Measurements from ENCODE around the gene CHD2.

The CHD2 gene

GRCh38 chr15:92971713-92972112 is 71.6 kb downstream of the CHD2 start:
- Histone ChIP-seq H2AFZ (ENCODE audit: low read depth, low read length) (no peak overlapping the region), H3K4me3 (ENCODE audit: low read length) (no peak overlapping the region), H3K27me3 (ENCODE audit: insufficient read depth, low read length) (no peaks in the 10 kb centered on the region), H3K36me3 (ENCODE audit: insufficient read depth, low read length) (peaks cover 93% of the 10 kb centered on the region), H3K9me3 (ENCODE audit: low read length) (no peaks in the 10 kb centered on the region), H3K4me1 (ENCODE audit: insufficient read depth, low read length) (no peaks in the 10 kb centered on the region)

GRCh38 chr15:92974183-92974915 is 74.2 kb downstream of the CHD2 start:
- H3K36me3 ChIP-seq (ENCODE audit: insufficient read depth, low read length): peaks cover 91% of the 10 kb centered on the region
- H3K4me3 ChIP-seq (ENCODE audit: low read length): no peak overlapping the region
- H2AFZ ChIP-seq (ENCODE audit: low read depth, low read length): no peak overlapping the region
- no peaks in the 10 kb centered on the region for H3K4me1 ChIP-seq (ENCODE audit: insufficient read depth, low read length)
- H3K9me3 ChIP-seq (ENCODE audit: low read length): no peaks in the 10 kb centered on the region
- no peaks in the 10 kb centered on the region for H3K27me3 ChIP-seq (ENCODE audit: insufficient read depth, low read length)

GRCh38 chr15:92979011-92979701 is 79.0 kb downstream of the CHD2 start:
- Histone ChIP-seq H3K4me3 (ENCODE audit: low read length) (no peak overlapping the region), H3K36me3 (ENCODE audit: insufficient read depth, low read length) (peaks cover 93% of the 10 kb centered on the region), H3K9me3 (ENCODE audit: low read length) (no peaks in the 10 kb centered on the region), H3K4me1 (ENCODE audit: insufficient read depth, low read length) (no peaks in the 10 kb centered on the region), H3K27me3 (ENCODE audit: insufficient read depth, low read length) (no peaks in the 10 kb centered on the region), H2AFZ (ENCODE audit: low read depth, low read length) (no peak overlapping the region)

- H2AFZ ChIP-seq (ENCODE audit: low read depth, low read length): no peak overlapping the region
- no peak overlapping the region for H3K4me3 ChIP-seq (ENCODE audit: low read length)
- peaks cover 93% of the 10 kb centered on the region for H3K36me3 ChIP-seq (ENCODE audit: insufficient read depth, low read length)
- no peaks in the 10 kb centered on the region for H3K27me3 ChIP-seq (ENCODE audit: insufficient read depth, low read length)
- no peaks in the 10 kb centered on the region for H3K4me1 ChIP-seq (ENCODE audit: insufficient read depth, low read length)
- H3K9me3 ChIP-seq (ENCODE audit: low read length): no peaks in the 10 kb centered on the region
Observed at GRCh38 chr15:92981333-92981732, 81.2 kb downstream of the CHD2 start.

- Histone ChIP-seq H3K27me3 (ENCODE audit: insufficient read depth, low read length) (no peaks in the 10 kb centered on the region), H3K36me3 (ENCODE audit: insufficient read depth, low read length) (peaks cover 90% of the 10 kb centered on the region), H3K9me3 (ENCODE audit: low read length) (no peaks in the 10 kb centered on the region), H3K4me3 (ENCODE audit: low read length) (no peak overlapping the region), H2AFZ (ENCODE audit: low read depth, low read length) (no peak overlapping the region), H3K4me1 (ENCODE audit: insufficient read depth, low read length) (peaks cover under 1% of the 10 kb centered on the region)
Observed at GRCh38 chr15:92984161-92984560, 84.0 kb downstream of the CHD2 start.

- Histone ChIP-seq H3K36me3 (ENCODE audit: insufficient read depth, low read length) (peaks cover 92% of the 10 kb centered on the region), H3K9me3 (ENCODE audit: low read length) (no peaks in the 10 kb centered on the region), H3K4me3 (ENCODE audit: low read length) (no peak overlapping the region), H3K27me3 (ENCODE audit: insufficient read depth, low read length) (no peaks in the 10 kb centered on the region), H3K4me1 (ENCODE audit: insufficient read depth, low read length) (peaks cover 17% of the 10 kb centered on the region), H2AFZ (ENCODE audit: low read depth, low read length) (no peak overlapping the region)
Observed at GRCh38 chr15:92989470-92989869, 89.3 kb downstream of the CHD2 start.

GRCh38 chr15:92990031-92990430 is 89.9 kb downstream of the CHD2 start:
- no peak overlapping the region for H3K4me3 ChIP-seq (ENCODE audit: low read length)
- no peaks in the 10 kb centered on the region for H3K9me3 ChIP-seq (ENCODE audit: low read length)
- H3K4me1 ChIP-seq (ENCODE audit: insufficient read depth, low read length): peaks cover 17% of the 10 kb centered on the region
- peaks cover 92% of the 10 kb centered on the region for H3K36me3 ChIP-seq (ENCODE audit: insufficient read depth, low read length)
- no peaks in the 10 kb centered on the region for H3K27me3 ChIP-seq (ENCODE audit: insufficient read depth, low read length)
- no peak overlapping the region for H2AFZ ChIP-seq (ENCODE audit: low read depth, low read length)

GRCh38 chr15:92992720-92993119 is 92.6 kb downstream of the CHD2 start:
- H3K4me1 ChIP-seq (ENCODE audit: insufficient read depth, low read length): peaks cover 17% of the 10 kb centered on the region
- H3K36me3 ChIP-seq (ENCODE audit: insufficient read depth, low read length): peaks cover 94% of the 10 kb centered on the region
- H3K27me3 ChIP-seq (ENCODE audit: insufficient read depth, low read length): no peaks in the 10 kb centered on the region
- H3K9me3 ChIP-seq (ENCODE audit: low read length): no peaks in the 10 kb centered on the region
- no peak overlapping the region for H2AFZ ChIP-seq (ENCODE audit: low read depth, low read length)
- H3K4me3 ChIP-seq (ENCODE audit: low read length): no peak overlapping the region

GRCh38 chr15:92997821-92998220 is 97.7 kb downstream of the CHD2 start:
- no peak overlapping the region for H3K4me3 ChIP-seq (ENCODE audit: low read length)
- H2AFZ ChIP-seq (ENCODE audit: low read depth, low read length): no peak overlapping the region
- H3K9me3 ChIP-seq (ENCODE audit: low read length): no peaks in the 10 kb centered on the region
- H3K4me1 ChIP-seq (ENCODE audit: insufficient read depth, low read length): no peaks in the 10 kb centered on the region
- peaks cover 94% of the 10 kb centered on the region for H3K36me3 ChIP-seq (ENCODE audit: insufficient read depth, low read length)
- no peaks in the 10 kb centered on the region for H3K27me3 ChIP-seq (ENCODE audit: insufficient read depth, low read length)

- no peak overlapping the region for H3K4me3 ChIP-seq (ENCODE audit: low read length)
- H2AFZ ChIP-seq (ENCODE audit: low read depth, low read length): no peak overlapping the region
- no peaks in the 10 kb centered on the region for H3K4me1 ChIP-seq (ENCODE audit: insufficient read depth, low read length)
- H3K27me3 ChIP-seq (ENCODE audit: insufficient read depth, low read length): no peaks in the 10 kb centered on the region
- no peaks in the 10 kb centered on the region for H3K9me3 ChIP-seq (ENCODE audit: low read length)
- peaks cover 92% of the 10 kb centered on the region for H3K36me3 ChIP-seq (ENCODE audit: insufficient read depth, low read length)
Observed at GRCh38 chr15:93001156-93001555, 101.0 kb downstream of the CHD2 start.

GRCh38 chr15:93001881-93002280 is 101.8 kb downstream of the CHD2 start:
- Histone ChIP-seq H2AFZ (ENCODE audit: low read depth, low read length) (no peak overlapping the region), H3K9me3 (ENCODE audit: low read length) (no peaks in the 10 kb centered on the region), H3K4me1 (ENCODE audit: insufficient read depth, low read length) (no peaks in the 10 kb centered on the region), H3K36me3 (ENCODE audit: insufficient read depth, low read length) (peaks cover 92% of the 10 kb centered on the region), H3K4me3 (ENCODE audit: low read length) (no peak overlapping the region), H3K27me3 (ENCODE audit: insufficient read depth, low read length) (no peaks in the 10 kb centered on the region)

GRCh38 chr15:93005133-93005532 is 105.0 kb downstream of the CHD2 start:
- peaks cover 95% of the 10 kb centered on the region for H3K36me3 ChIP-seq (ENCODE audit: insufficient read depth, low read length)

GRCh38 chr15:93007994-93008393 is 107.9 kb downstream of the CHD2 start:
- Histone ChIP-seq H2AFZ (ENCODE audit: low read depth, low read length) (no peak overlapping the region), H3K27me3 (ENCODE audit: insufficient read depth, low read length) (no peaks in the 10 kb centered on the region), H3K4me1 (ENCODE audit: insufficient read depth, low read length) (no peaks in the 10 kb centered on the region), H3K4me3 (ENCODE audit: low read length) (no peak overlapping the region), H3K36me3 (ENCODE audit: insufficient read depth, low read length) (peaks cover 96% of the 10 kb centered on the region), H3K9me3 (ENCODE audit: low read length) (peaks cover 4% of the 10 kb centered on the region)

More at GRCh38 chr15:93005133-93005532, 105.0 kb downstream of the CHD2 start:
- Histone ChIP-seq H3K4me1 (ENCODE audit: insufficient read depth, low read length) (no peaks in the 10 kb centered on the region), H3K4me3 (ENCODE audit: low read length) (no peak overlapping the region), H3K27me3 (ENCODE audit: insufficient read depth, low read length) (no peaks in the 10 kb centered on the region), H3K9me3 (ENCODE audit: low read length) (peaks cover 4% of the 10 kb centered on the region), H2AFZ (ENCODE audit: low read depth, low read length) (no peak overlapping the region)
